Endothelial cell of umbilical vein (primary cell): ENCODE data around the gene ADAM8. TPM values are rescaled to one million over a fixed set of nuclear protein-coding genes. Genes with fewer than 3 reads are reported as not detected.
"Not testable (repeated sequence)": the region's sequence is repeated elsewhere in the genome, so short reads cannot be mapped to it uniquely, and the experiment has no call there.

Experiments used
- BruUV-seq: library from RNA; stranded (reverse); fragments of 400-500 nt; replicated peaks from 2 replicates; lab custom pipeline; 2021; lab: Mats Ljungman, UMichigan
- CTCF ChIA-PET: fragments of 300-600, 350-600 bp; sonication (Branson Sonifier 250); formaldehyde crosslinking; loops from one replicate; lab custom pipeline; 2021; ENCODE audit warnings: antibody characterized with exemption, inconsistent platforms; lab: Charles Lee
- POLR2A ChIA-PET: fragments of 300-600, 350-600 bp; sonication (Branson Sonifier 250); formaldehyde crosslinking; loops from one replicate; lab custom pipeline; 2021; ENCODE audit warnings: antibody characterized with exemption, inconsistent platforms; lab: Charles Lee
- DNase-seq: peaks from one replicate; pipeline ENCODE4 v3.0.0-alpha.2; 2011; ENCODE audit warnings: low read depth, low spot score
- FAIRE-seq: peaks from 2 replicates; lab custom pipeline; 2011; peaks lifted over from hg19 to GRCh38; lab: Jason Lieb, UNC
- H2AFZ ChIP-seq: 2 replicates; pipeline ENCODE4 v1.6.0; 2012; ENCODE audit warnings: low read depth, low read length, control low read depth, inconsistent platforms
- H3K27ac ChIP-seq: 2 replicates; pipeline ENCODE4 v1.5.1; 2011; ENCODE audit warnings: low read depth, mild to moderate bottlenecking, control low read depth, low read length, moderate library complexity; ENCODE audit not compliant: insufficient read depth
- H3K27me3 ChIP-seq, 2 experiments: 2 replicates each; pipeline versions ENCODE4 v1.6.0 to v1.6.1; 2011; ENCODE audit warnings: low read length in 2 of 2, mixed read lengths in 1 of 2; ENCODE audit not compliant: control insufficient read depth in 2 of 2, insufficient read depth in 2 of 2
- H3K36me3 ChIP-seq, 2 experiments: 2 replicates in 1 of 2; 3 replicates in 1 of 2; pipeline ENCODE4 v1.5.1; 2011; ENCODE audit warnings: low read length in 2 of 2, mild to moderate bottlenecking in 1 of 2, moderate library complexity in 1 of 2; ENCODE audit not compliant: control insufficient read depth in 2 of 2, insufficient read depth in 2 of 2; ENCODE audit errors: extremely low read depth in 1 of 2
- H3K4me1 ChIP-seq: 3 replicates; pipeline ENCODE4 v1.5.1; 2011; ENCODE audit warnings: mild to moderate bottlenecking, low read length; ENCODE audit not compliant: control insufficient read depth, insufficient read depth; ENCODE audit errors: extremely low read depth
- H3K4me2 ChIP-seq: 2 replicates; pipeline ENCODE4 v1.6.1; 2011; ENCODE audit warnings: low read length, control low read depth, mixed read lengths; ENCODE audit not compliant: insufficient read depth
- H3K4me3 ChIP-seq, 3 experiments: fragments of 200-600 bp in 1 of 3; sonication (generic), shearing (Covaris generic) in 1 of 3; replicated peaks in 1 of 3; 2 replicates each; pipeline ENCODE4 v1.5.1; 2011 to 2016; ENCODE audit warnings: control low read depth in 3 of 3, low read length in 3 of 3, mild to moderate bottlenecking in 2 of 3, inconsistent platforms in 1 of 3, low read depth in 1 of 3, moderate library complexity in 1 of 3; ENCODE audit not compliant: insufficient read depth in 1 of 3
- H3K79me2 ChIP-seq: 2 replicates; pipeline ENCODE4 v1.6.0; 2012; ENCODE audit warnings: low read length, inconsistent platforms; ENCODE audit not compliant: control insufficient read depth, insufficient read depth
- H3K9ac ChIP-seq: replicated peaks from 2 replicates; pipeline ENCODE3; 2011; ENCODE audit warnings: low read length, control low read depth; ENCODE audit not compliant: insufficient read depth; ENCODE audit errors: extremely low read depth
- H3K9me1 ChIP-seq: replicated peaks from 3 replicates; pipeline ENCODE4 v1.6.0; 2011; ENCODE audit warnings: mild to moderate bottlenecking, low read length; ENCODE audit not compliant: control insufficient read depth, insufficient read depth; ENCODE audit errors: extremely low read depth
- H3K9me3 ChIP-seq: replicated peaks from 2 replicates; pipeline ENCODE4 v1.5.1; 2012; ENCODE audit warnings: low read length, inconsistent platforms; ENCODE audit not compliant: control insufficient read depth, insufficient read depth
- H4K20me1 ChIP-seq: replicated peaks from 2 replicates; pipeline ENCODE3; 2011; ENCODE audit warnings: mild to moderate bottlenecking, low read length; ENCODE audit not compliant: control insufficient read depth, insufficient read depth; ENCODE audit errors: extremely low read depth
- EZH2 ChIP-seq: IDR thresholded peaks from 2 replicates; pipeline ENCODE4 v1.6.1; 2012; ENCODE audit warnings: borderline replicate concordance, low read depth, mild to moderate bottlenecking, moderate library complexity, low read length, inconsistent platforms; ENCODE audit not compliant: severe bottlenecking
- JUN ChIP-seq: IDR thresholded peaks from 2 replicates; pipeline ENCODE4 v1.6.1; 2011; ENCODE audit warnings: borderline replicate concordance, low read depth; ENCODE audit not compliant: insufficient read length, insufficient read depth
- dilution Hi-C: fragments of 300-500 bp; cut with MboI; formaldehyde crosslinking; loops from one replicate; pipeline ENCODE4 v1.15.0; 2019; ENCODE audit warnings: low sequenced_read_pairs; ENCODE audit not compliant: extremely low pct_ligation_motif_present
- intact Hi-C: fragments of 100-400 bp; cut with micrococcal nuclease; formaldehyde crosslinking; loops from one replicate; pipeline ENCODE4 v1.10.0; 2022
- polyA plus RNA-seq, 4 experiments: library from polyadenylated mRNA; depleted of rRNA in 3 of 4; stranded (reverse) in 3 of 4; unstranded in 1 of 4; fragments of >200 nt; gene quantifications; 2 replicates each; pipeline versions ENCODE4 v1.2.1 to v1.2.3, GENCODE V29; 2011 to 2012; ENCODE audit warnings: missing spikeins in 1 of 4
- total RNA-seq: library from RNA; stranded (reverse); gene quantifications from 2 replicates; pipeline ENCODE4 v1.2.3, GENCODE V29; 2021

Gene ADAM8
- total and polyA plus RNA-seq, 2 donors (not counting 3 experiments of a cell fraction or from before 2014, with no cell fraction given), result 0.51 to 0.55 TPM

DNA sequence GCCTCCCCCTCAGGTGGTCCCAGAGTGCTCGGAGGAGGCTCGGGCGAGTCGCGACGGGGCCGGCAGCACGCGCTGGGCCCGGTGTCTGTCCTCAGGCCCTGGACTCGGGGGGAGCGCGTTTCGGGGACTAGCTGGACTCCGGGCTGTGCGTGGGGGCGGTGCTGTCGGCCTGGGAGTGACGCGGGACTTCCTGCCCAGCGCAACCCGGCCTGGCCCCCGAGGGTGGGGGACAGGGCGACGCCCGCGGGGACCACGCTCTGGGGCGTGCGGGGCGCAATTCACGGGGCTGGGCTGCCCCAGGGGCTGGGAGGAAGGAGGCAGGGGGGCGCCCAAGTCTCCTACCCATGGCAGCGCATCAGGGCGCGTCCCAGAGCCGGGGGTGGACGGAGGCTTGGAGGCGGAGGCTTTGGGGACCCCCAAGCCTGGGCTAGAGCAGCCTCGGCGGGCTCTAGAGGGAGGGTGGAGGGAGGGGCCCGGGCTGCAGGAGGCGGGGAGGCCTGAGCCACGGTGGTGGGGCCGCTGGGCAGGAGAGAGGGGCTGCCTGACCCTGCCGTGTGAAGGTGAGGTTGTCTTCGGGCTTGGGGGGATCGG is 41.3 kb downstream of the ADAM8 start:
- TF ChIP-seq EZH2, result no peak
- TF ChIP-seq JUN, result no peak
- H3K9ac ChIP-seq, result no peak overlapping the region
- ChIA-PET CTCF (no interaction called here), POLR2A (no interaction called here)
- H3K4me3 ChIP-seq, result no peak overlapping the region
- FAIRE-seq (no peak), DNase-seq (no peak)
- intact Hi-C loops (no loop called here), dilution Hi-C loops (no loop called here)
- no peaks in the 10 kb centered on the region for H3K9me1 ChIP-seq
- H3K4me1 ChIP-seq, result no peaks in the 10 kb centered on the region
- H3K9me3 ChIP-seq, result no peaks in the 10 kb centered on the region
- no peaks in the 10 kb centered on the region for H3K79me2 ChIP-seq
- peaks cover 40 to 59% of the 10 kb centered on the region in 2 experiments for H3K27me3 ChIP-seq
- no TSS peak for BruUV-seq
- no peaks in the 10 kb centered on the region for H4K20me1 ChIP-seq
- H3K4me2 ChIP-seq, result no peak overlapping the region
- H3K27ac ChIP-seq, result no peak overlapping the region
- no peak overlapping the region for H2AFZ ChIP-seq
- no peaks in the 10 kb centered on the region for H3K36me3 ChIP-seq

DNA sequence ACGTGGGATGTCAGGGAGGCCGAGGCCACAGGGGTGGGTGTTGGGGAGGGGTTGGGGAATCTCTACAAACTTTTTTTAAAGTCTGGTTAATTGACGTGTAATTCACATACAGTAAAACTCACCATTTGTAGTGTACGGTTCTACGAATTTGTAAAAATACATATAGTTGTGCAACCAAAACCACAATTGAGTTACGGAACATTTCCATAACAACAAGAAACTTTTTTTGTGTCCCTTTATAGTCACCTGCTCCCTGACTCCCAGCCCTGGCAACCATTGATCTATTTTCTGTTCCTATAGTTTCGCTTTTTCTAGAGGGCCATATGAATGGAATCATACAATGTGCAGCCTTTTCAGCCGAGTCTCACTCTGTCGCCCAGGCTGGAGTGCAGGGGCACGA is 41.9 kb downstream of the ADAM8 start:
- dilution Hi-C loops, H3K9ac ChIP-seq, H3K9me3 ChIP-seq, H3K4me3 ChIP-seq, H3K36me3 ChIP-seq, H3K4me2 ChIP-seq, BruUV-seq, H2AFZ ChIP-seq, H3K79me2 ChIP-seq, CTCF ChIA-PET, H3K27ac ChIP-seq, H4K20me1 ChIP-seq, POLR2A ChIA-PET, intact Hi-C loops, H3K4me1 ChIP-seq, H3K9me1 ChIP-seq, DNase-seq, FAIRE-seq: not testable (repeated sequence)
- peaks cover 41 to 61% of the 10 kb centered on the region in 2 experiments for H3K27me3 ChIP-seq
